ENCODE measurements around the gene GLIS1. TPM values are rescaled to one million over a fixed set of nuclear protein-coding genes. Genes with fewer than 3 reads are reported as not detected.

GLIS1 gene
- total and polyA plus RNA-seq, 4 donors: 0.50 to 3.8 (median 1.4) TPM

DNA sequence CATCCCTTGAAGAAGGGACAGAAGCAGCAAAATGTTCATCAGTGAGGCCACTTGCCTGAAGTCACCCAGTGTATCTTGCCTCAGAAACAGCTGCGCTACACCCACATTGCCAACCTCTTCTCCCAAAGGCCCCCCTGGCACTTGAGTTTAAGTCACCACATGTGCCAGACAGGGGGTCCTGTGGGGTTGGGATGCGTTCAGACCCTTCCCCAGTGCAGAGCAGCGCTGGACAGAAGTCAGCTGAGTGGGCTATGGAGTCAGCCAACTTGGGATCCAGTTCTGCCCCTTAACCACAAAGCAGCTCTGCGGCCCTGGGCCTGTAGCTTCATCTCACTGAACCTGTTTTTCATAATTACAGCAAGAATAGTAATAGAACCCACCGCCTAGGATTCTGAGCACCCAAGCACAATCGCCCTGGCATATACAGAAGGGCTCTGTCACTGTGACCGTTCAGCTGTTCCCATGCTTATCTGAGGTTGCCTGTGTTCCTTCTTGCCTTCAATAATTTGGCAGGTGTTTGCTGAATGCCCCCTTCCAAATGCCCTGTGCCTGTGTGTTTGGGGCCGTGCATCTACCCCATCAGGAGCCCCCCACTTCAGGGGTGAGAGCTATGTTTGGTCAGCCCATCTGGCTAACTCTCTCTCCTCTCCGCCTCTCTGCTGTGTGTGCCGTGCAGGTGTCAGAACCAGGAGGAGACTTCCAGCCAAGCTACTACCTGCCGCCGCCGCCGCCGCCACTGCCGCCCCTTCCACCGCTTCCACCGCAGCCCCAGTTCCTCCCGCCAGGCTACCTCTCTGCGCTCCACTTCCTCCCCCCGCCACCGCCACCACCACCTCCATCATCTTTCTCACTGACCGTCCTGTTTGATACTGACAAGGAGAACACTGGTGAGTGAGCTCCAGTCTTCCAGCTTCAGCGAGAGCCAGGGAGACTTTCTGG, 274.7 kb downstream of the GLIS1 start:
- Histone ChIP-seq H3K9me3 (ENCODE audit: control insufficient read depth, insufficient read depth, low read length) (no peaks in the 10 kb centered on the region), H3K4me1 (ENCODE audit: control insufficient read depth, insufficient read depth, low read length) (peaks cover 5% of the 10 kb centered on the region), H3K4me3 (ENCODE audit: low read depth, low read length) (no peak overlapping the region), H3K27ac (ENCODE audit: low read depth, low read length) (no peak overlapping the region), H3K27me3 (ENCODE audit: control insufficient read depth, insufficient read depth, low read length) (no peaks in the 10 kb centered on the region), H3K36me3 (ENCODE audit: control insufficient read depth, insufficient read depth, low read length) (no peaks in the 10 kb centered on the region)
- DNase-seq (ENCODE audit: low read depth in 4 of 6, low spot score in 6 of 6): no peak
- 89% methylated on average over 19 of the region's 24 CpGs for WGBS (ENCODE audit: insufficient coverage)

- Histone ChIP-seq H3K27me3 (ENCODE audit: control insufficient read depth, insufficient read depth, low read length) (no peaks in the 10 kb centered on the region), H3K4me1 (ENCODE audit: control insufficient read depth, insufficient read depth, low read length) (peaks cover 5% of the 10 kb centered on the region), H3K9me3 (ENCODE audit: control insufficient read depth, insufficient read depth, low read length) (no peaks in the 10 kb centered on the region), H3K27ac (ENCODE audit: low read depth, low read length) (no peak overlapping the region), H3K36me3 (ENCODE audit: control insufficient read depth, insufficient read depth, low read length) (no peaks in the 10 kb centered on the region), H3K4me3 (ENCODE audit: low read depth, low read length) (no peak overlapping the region)
- DNase-seq (ENCODE audit: low read depth in 4 of 6, low spot score in 6 of 6): peak in 1 of 6 donors; percentile 89
- WGBS (ENCODE audit: insufficient coverage): 35% methylated on average over 8 of the region's 11 CpGs
Observed at GRCh38 chr1:53462769-53463501, 276.0 kb downstream of the GLIS1 start.

- Histone ChIP-seq H3K4me3 (ENCODE audit: low read depth, low read length) (no peak overlapping the region), H3K36me3 (ENCODE audit: control insufficient read depth, insufficient read depth, low read length) (no peaks in the 10 kb centered on the region), H3K27me3 (ENCODE audit: control insufficient read depth, insufficient read depth, low read length) (no peaks in the 10 kb centered on the region), H3K4me1 (ENCODE audit: control insufficient read depth, insufficient read depth, low read length) (peaks cover 5% of the 10 kb centered on the region), H3K9me3 (ENCODE audit: control insufficient read depth, insufficient read depth, low read length) (no peaks in the 10 kb centered on the region), H3K27ac (ENCODE audit: low read depth, low read length) (no peak overlapping the region)
- 66% methylated on average over 5 of the region's 6 CpGs for WGBS (ENCODE audit: insufficient coverage)
- peak in 1 of 6 donors; percentile 67 for DNase-seq (ENCODE audit: low read depth in 4 of 6, low spot score in 6 of 6)
Observed at GRCh38 chr1:53462193-53462592, 276.8 kb downstream of the GLIS1 start.

DNA sequence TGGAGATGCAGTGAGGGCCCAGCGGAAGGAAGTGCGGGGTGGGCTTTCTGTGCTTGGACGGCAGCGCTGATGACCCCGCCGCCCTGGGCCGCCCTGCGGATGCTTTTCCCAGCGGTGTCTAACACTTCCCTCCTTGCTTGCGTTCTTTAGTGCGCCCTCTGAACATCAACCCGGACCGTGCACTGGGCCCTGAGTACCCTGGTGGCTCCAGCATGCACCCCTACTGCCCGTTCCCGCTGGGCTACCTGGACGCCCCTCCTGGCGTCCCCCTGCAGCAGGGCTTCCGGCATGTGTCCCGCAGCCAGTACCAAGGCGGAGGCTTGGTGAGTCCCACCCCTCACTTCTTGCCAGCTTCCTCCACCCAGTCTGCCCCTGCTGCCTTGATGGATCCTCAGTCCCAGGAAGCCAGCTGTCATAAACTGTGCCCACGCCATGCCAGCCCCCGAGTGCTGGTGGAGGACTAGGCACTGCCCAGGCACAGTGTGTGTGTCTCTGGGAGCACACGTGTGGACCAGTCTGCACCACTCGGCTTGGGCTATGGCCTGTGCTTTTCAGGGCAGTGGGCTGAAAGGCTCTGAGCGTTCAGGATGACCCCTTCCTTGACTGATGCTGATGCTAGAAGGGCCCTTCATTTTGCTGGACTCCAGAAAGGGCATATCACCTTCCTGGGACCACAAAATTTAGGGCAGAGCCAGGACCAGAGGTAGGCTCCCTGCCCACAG, 277.5 kb downstream of the GLIS1 start:
- Histone ChIP-seq H3K4me3 (ENCODE audit: low read depth, low read length) (no peak overlapping the region), H3K4me1 (ENCODE audit: control insufficient read depth, insufficient read depth, low read length) (peaks cover 5% of the 10 kb centered on the region), H3K9me3 (ENCODE audit: control insufficient read depth, insufficient read depth, low read length) (no peaks in the 10 kb centered on the region), H3K36me3 (ENCODE audit: control insufficient read depth, insufficient read depth, low read length) (no peaks in the 10 kb centered on the region), H3K27me3 (ENCODE audit: control insufficient read depth, insufficient read depth, low read length) (no peaks in the 10 kb centered on the region), H3K27ac (ENCODE audit: low read depth, low read length) (no peak overlapping the region)
- DNase-seq (ENCODE audit: low read depth in 4 of 6, low spot score in 6 of 6): no peak
- 96% methylated on average over 25 of the region's 25 CpGs for WGBS (ENCODE audit: insufficient coverage)

GRCh38 chr1:53460666-53461322, 278.2 kb downstream of the GLIS1 start:
- DNase-seq (ENCODE audit: low read depth in 4 of 6, low spot score in 6 of 6): no peak
- Histone ChIP-seq H3K9me3 (ENCODE audit: control insufficient read depth, insufficient read depth, low read length) (no peaks in the 10 kb centered on the region), H3K27me3 (ENCODE audit: control insufficient read depth, insufficient read depth, low read length) (no peaks in the 10 kb centered on the region), H3K4me1 (ENCODE audit: control insufficient read depth, insufficient read depth, low read length) (peaks cover 5% of the 10 kb centered on the region), H3K36me3 (ENCODE audit: control insufficient read depth, insufficient read depth, low read length) (no peaks in the 10 kb centered on the region), H3K27ac (ENCODE audit: low read depth, low read length) (no peak overlapping the region), H3K4me3 (ENCODE audit: low read depth, low read length) (no peak overlapping the region)
- WGBS (ENCODE audit: insufficient coverage): 84% methylated on average over 29 of the region's 29 CpGs

- Histone ChIP-seq H3K4me3 (ENCODE audit: low read depth, low read length) (no peak overlapping the region), H3K9me3 (ENCODE audit: control insufficient read depth, insufficient read depth, low read length) (no peaks in the 10 kb centered on the region), H3K4me1 (ENCODE audit: control insufficient read depth, insufficient read depth, low read length) (peaks cover 5% of the 10 kb centered on the region), H3K27me3 (ENCODE audit: control insufficient read depth, insufficient read depth, low read length) (no peaks in the 10 kb centered on the region), H3K36me3 (ENCODE audit: control insufficient read depth, insufficient read depth, low read length) (no peaks in the 10 kb centered on the region), H3K27ac (ENCODE audit: low read depth, low read length) (no peak overlapping the region)
- no peak for DNase-seq (ENCODE audit: low read depth in 4 of 6, low spot score in 6 of 6)
- WGBS (ENCODE audit: insufficient coverage): 97% methylated on average over 23 of the region's 25 CpGs
Observed at GRCh38 chr1:53460211-53460634, 278.7 kb downstream of the GLIS1 start.

DNA sequence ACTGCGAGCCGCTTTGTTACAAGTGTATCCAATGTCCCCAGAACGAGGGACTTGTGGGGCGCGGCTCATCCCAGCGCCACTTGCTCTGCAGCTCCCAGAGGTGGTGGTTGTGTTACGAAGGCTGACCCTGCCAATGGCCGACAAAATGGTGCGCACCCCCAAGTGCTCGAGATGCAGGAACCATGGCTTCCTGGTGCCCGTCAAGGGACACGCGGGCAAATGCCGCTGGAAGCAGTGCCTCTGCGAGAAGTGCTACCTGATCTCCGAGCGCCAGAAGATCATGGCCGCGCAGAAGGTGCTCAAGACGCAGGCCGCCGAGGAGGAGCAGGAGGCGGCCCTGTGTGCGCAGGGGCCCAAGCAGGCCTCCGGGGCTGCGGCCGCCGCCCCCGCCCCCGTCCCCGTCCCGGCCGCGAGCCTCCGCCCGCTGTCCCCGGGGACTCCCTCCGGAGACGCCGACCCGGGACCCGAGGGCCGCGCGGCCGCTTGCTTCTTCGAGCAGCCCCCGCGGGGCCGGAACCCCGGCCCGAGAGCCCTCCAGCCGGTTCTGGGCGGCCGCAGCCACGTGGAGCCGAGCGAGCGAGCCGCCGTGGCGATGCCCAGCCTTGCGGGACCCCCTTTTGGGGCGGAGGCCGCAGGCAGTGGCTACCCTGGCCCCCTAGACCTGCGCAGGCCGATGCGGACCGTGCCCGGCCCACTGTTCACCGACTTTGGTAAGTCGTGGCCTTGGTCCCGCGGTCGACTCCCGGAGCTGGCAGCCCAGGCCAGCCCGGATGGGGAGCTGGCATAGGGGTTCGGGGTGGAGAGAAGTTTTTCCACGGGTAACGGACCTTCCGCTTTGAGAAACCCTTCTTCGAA, 279.4 kb downstream of the GLIS1 start, which contains the start of gene DMRTB1:
DMRTB1 (plus strand) TSS at position 79 of the 855 bp plus-strand sequence; CDS start at position 134, 55 bp downstream.
- no peaks in the 10 kb centered on the region for H3K9me3 ChIP-seq (ENCODE audit: control insufficient read depth, insufficient read depth, low read length)
- no peaks in the 10 kb centered on the region for H3K36me3 ChIP-seq (ENCODE audit: control insufficient read depth, insufficient read depth, low read length)
- peaks cover 5% of the 10 kb centered on the region for H3K4me1 ChIP-seq (ENCODE audit: control insufficient read depth, insufficient read depth, low read length)
- WGBS (ENCODE audit: insufficient coverage): 95% methylated on average over 82 of the region's 82 CpGs
- H3K27me3 ChIP-seq (ENCODE audit: control insufficient read depth, insufficient read depth, low read length): no peaks in the 10 kb centered on the region
- no peak for DNase-seq (ENCODE audit: low read depth in 4 of 6, low spot score in 6 of 6)
- no peak within 1 kb of the TSS for H3K27ac ChIP-seq (ENCODE audit: low read depth, low read length)
- no peak within 1 kb of the TSS for H3K4me3 ChIP-seq (ENCODE audit: low read depth, low read length)

DNA sequence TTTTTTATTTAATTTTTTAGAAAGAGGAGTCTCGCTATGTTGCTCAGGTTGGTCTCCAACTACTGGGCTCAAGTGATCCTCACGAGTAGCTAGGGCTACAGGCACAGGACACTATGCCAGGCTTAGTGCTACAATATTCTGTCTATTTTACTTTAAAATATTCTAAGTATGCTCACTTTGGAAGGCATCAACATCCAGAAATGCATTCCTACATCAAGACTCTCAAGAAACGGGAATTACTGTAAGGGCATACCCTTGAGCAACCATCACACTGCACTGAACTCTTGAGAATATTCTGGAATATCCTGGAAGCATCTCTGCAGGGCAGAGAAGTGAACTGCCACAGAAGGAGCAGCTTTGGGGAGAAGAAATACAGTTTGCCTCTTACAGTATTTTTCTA, 280.3 kb downstream of the GLIS1 start:
- no peak overlapping the region for H3K4me3 ChIP-seq (ENCODE audit: low read depth, low read length)
- H3K27ac ChIP-seq (ENCODE audit: low read depth, low read length): no peak overlapping the region
- WGBS (ENCODE audit: insufficient coverage): no CpG with 5 or more reads among the region's 3 CpGs
- peaks cover 5% of the 10 kb centered on the region for H3K4me1 ChIP-seq (ENCODE audit: control insufficient read depth, insufficient read depth, low read length)
- no peaks in the 10 kb centered on the region for H3K36me3 ChIP-seq (ENCODE audit: control insufficient read depth, insufficient read depth, low read length)
- no peak for DNase-seq (ENCODE audit: low read depth in 4 of 6, low spot score in 6 of 6)
- no peaks in the 10 kb centered on the region for H3K27me3 ChIP-seq (ENCODE audit: control insufficient read depth, insufficient read depth, low read length)
- H3K9me3 ChIP-seq (ENCODE audit: control insufficient read depth, insufficient read depth, low read length): no peaks in the 10 kb centered on the region
